ENCODE measurements around the gene KCNAB1.

KCNAB1 gene

DNA sequence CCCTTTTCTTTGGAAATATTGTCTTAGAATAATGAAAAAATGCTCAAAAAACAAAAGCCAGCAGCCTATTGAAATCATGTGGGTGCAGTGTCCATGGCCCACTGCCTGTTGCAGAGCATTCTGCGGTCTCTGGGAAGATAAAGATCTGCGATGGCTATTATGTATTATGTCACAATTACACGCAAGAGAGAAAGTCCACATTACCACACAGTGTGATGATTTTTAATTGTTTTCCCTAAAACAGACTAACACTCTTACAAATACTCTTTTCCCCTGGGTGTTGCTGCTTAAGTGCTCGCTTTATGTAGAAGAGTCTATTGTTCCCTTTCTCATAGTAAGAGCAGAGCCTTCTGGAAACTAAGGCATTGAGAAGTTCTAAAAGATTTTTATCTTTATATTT, 402.3 kb downstream of the KCNAB1 start:
- Histone ChIP-seq H4K20me1 (ENCODE audit: insufficient read depth, low read length) (no peaks in the 10 kb centered on the region), H3K9ac (ENCODE audit: low read length) (no peak overlapping the region), H3K27ac (ENCODE audit: low read length) (no peak overlapping the region), H3F3A (ENCODE audit: insufficient read depth, low read length) (no peaks in the 10 kb centered on the region), H3K9me3 (replicated peaks; ENCODE audit: insufficient read depth, low read length) (no peaks in the 10 kb centered on the region), H3K4me1 (ENCODE audit: low read length) (no peaks in the 10 kb centered on the region), H2AFZ (ENCODE audit: low read length) (no peak overlapping the region), H3K4me2 (ENCODE audit: low read depth, low read length) (no peak overlapping the region), H3K4me3 (ENCODE audit: low read length) (no peak overlapping the region), H3K36me3 (replicated peaks; ENCODE audit: insufficient read depth, low read length) (no peaks in the 10 kb centered on the region), H3K9me2 (replicated peaks; ENCODE audit: insufficient read depth, low read length) (no peaks in the 10 kb centered on the region), H3K79me2 (ENCODE audit: low read length) (no peaks in the 10 kb centered on the region), H3K27me3 (replicated peaks; ENCODE audit: insufficient read depth, low read length) (no peaks in the 10 kb centered on the region)
- TF ChIP-seq EZH2 (optimal IDR thresholded peaks at IDR 0.05; ENCODE audit: low read depth, low read length) (no peak), EZH2phosphoT487 (IDR thresholded peaks at IDR 0.05; ENCODE audit: low read length) (no peak), CTCF (IDR thresholded peaks at IDR 0.05; ENCODE audit: low read length) (no peak)
- DNase-seq, result no peak

DNA sequence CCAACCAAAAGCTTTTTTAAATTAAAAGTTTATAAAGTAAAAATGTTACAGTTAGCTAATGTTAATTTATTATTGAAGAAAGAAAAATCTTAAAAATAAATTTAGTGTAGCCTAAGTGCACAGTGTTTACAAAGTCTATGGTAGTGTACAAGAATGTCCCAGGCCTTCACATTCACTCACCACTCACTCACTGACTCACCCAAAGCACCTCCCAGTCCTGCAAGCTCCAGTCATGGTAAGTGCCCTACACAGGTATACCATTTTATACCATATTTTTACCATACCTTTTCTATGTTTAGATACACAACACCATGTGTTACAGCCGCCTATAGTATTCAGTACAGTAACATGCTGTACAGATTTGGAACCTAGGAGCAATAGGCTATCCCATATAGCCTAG, 405.4 kb downstream of the KCNAB1 start:
- Histone ChIP-seq H4K20me1 (ENCODE audit: insufficient read depth, low read length) (no peaks in the 10 kb centered on the region), H3K27ac (ENCODE audit: low read length) (no peak overlapping the region), H3K4me2 (ENCODE audit: low read depth, low read length) (no peak overlapping the region), H3K36me3 (replicated peaks; ENCODE audit: insufficient read depth, low read length) (no peaks in the 10 kb centered on the region), H3K9me3 (replicated peaks; ENCODE audit: insufficient read depth, low read length) (no peaks in the 10 kb centered on the region), H3K4me1 (ENCODE audit: low read length) (no peaks in the 10 kb centered on the region), H3K79me2 (ENCODE audit: low read length) (no peaks in the 10 kb centered on the region), H3K27me3 (replicated peaks; ENCODE audit: insufficient read depth, low read length) (no peaks in the 10 kb centered on the region), H3F3A (ENCODE audit: insufficient read depth, low read length) (no peaks in the 10 kb centered on the region), H2AFZ (ENCODE audit: low read length) (no peak overlapping the region), H3K9me2 (replicated peaks; ENCODE audit: insufficient read depth, low read length) (no peaks in the 10 kb centered on the region), H3K9ac (ENCODE audit: low read length) (no peak overlapping the region), H3K4me3 (ENCODE audit: low read length) (no peak overlapping the region)
- no peak for TF ChIP-seq CTCF (IDR thresholded peaks at IDR 0.05; ENCODE audit: low read length)
- no peak for TF ChIP-seq EZH2 (optimal IDR thresholded peaks at IDR 0.05; ENCODE audit: low read depth, low read length)
- no peak for TF ChIP-seq EZH2phosphoT487 (IDR thresholded peaks at IDR 0.05; ENCODE audit: low read length)
- DNase-seq, result no peak

DNA sequence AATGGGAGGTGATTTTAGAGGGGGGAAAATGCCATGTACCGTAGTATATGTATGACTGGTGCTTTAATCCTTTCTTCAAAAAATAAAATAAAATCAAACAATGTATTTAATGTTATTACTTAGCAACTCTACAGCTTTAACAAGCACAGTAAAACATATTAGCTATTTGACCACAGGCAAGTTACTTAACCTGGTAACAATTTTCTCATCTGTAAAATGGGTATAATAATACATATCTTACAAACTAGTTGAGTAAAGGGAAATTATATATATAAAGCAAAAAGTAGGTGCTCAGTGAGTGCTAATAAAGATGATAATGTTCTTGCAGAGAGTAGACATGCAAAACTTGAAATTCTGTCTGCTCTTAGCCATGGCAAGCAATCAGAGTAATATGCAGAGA, 406.7 kb downstream of the KCNAB1 start:
- H3K4me3 ChIP-seq (ENCODE audit: low read length), result no peak overlapping the region
- DNase-seq, result no peak
- H3K27ac ChIP-seq (ENCODE audit: low read length), result no peak overlapping the region
- H3K36me3 ChIP-seq (replicated peaks; ENCODE audit: insufficient read depth, low read length), result no peaks in the 10 kb centered on the region
- H3K4me1 ChIP-seq (ENCODE audit: low read length), result no peaks in the 10 kb centered on the region
- TF ChIP-seq EZH2phosphoT487 (IDR thresholded peaks at IDR 0.05; ENCODE audit: low read length) (no peak), CTCF (IDR thresholded peaks at IDR 0.05; ENCODE audit: low read length) (no peak), EZH2 (optimal IDR thresholded peaks at IDR 0.05; ENCODE audit: low read depth, low read length) (no peak)
- no peaks in the 10 kb centered on the region for H3K27me3 ChIP-seq (replicated peaks; ENCODE audit: insufficient read depth, low read length)
- H4K20me1 ChIP-seq (ENCODE audit: insufficient read depth, low read length), result no peaks in the 10 kb centered on the region
- no peaks in the 10 kb centered on the region for H3K9me2 ChIP-seq (replicated peaks; ENCODE audit: insufficient read depth, low read length)
- no peak overlapping the region for H3K9ac ChIP-seq (ENCODE audit: low read length)
- no peaks in the 10 kb centered on the region for H3F3A ChIP-seq (ENCODE audit: insufficient read depth, low read length)
- H3K9me3 ChIP-seq (replicated peaks; ENCODE audit: insufficient read depth, low read length), result no peaks in the 10 kb centered on the region
- H3K79me2 ChIP-seq (ENCODE audit: low read length), result no peaks in the 10 kb centered on the region
- H2AFZ ChIP-seq (ENCODE audit: low read length), result no peak overlapping the region
- H3K4me2 ChIP-seq (ENCODE audit: low read depth, low read length), result no peak overlapping the region
